A549 (cell line): ENCODE results near the gene DHX38.

Source experiments
- CHD2 ChIP-seq: fragments of 150-350 bp; IDR thresholded peaks from 2 replicates; pipeline ENCODE4 v1.6.1; 2014; ENCODE audit warnings: low read length; ENCODE audit not compliant: partially characterized antibody
- HOXA7 ChIP-seq: fragments of 250-450 bp; sonication (Bioruptor Pico); IDR thresholded peaks from 2 replicates; pipeline ENCODE4 v1.5.0; 2020; ENCODE audit warnings: mild to moderate bottlenecking, moderate library complexity
- MAZ ChIP-seq: fragments of 150-350 bp; IDR thresholded peaks from 2 replicates; pipeline ENCODE4 v1.6.1; 2014; ENCODE audit warnings: antibody characterized with exemption, low read depth, low read length, borderline replicate concordance
- NR3C1 ChIP-seq: fragments of >200 bp; sonication (Bioruptor Twin); formaldehyde crosslinking; IDR thresholded peaks from 3 replicates; pipeline ENCODE4 v1.6.1; 2017
- POLR2A ChIP-seq: IDR thresholded peaks from 2 replicates; pipeline ENCODE4 v1.6.1; 2012; ENCODE audit warnings: mild to moderate bottlenecking, low read length
- POLR2AphosphoS2 ChIP-seq: conservative IDR thresholded peaks from 2 replicates; pipeline ENCODE4 v1.6.1; 2012; ENCODE audit warnings: low read length, improper control_type of control experiment, inconsistent platforms
- TP53 ChIP-seq: fragments of 250-450 bp; sonication (Bioruptor Pico); IDR thresholded peaks from 2 replicates; pipeline ENCODE4 v1.5.0; 2021; ENCODE audit warnings: mild to moderate bottlenecking, moderate library complexity
- TF ChIP-seq, protein P1 (sequence below): IDR thresholded peaks from 2 replicates; pipeline ENCODE4 v1.6.1; 2012
- TF ChIP-seq, protein P2 (sequence below): fragments of 450-650 bp; IDR thresholded peaks from 2 replicates; pipeline ENCODE4 v1.6.1; 2014; ENCODE audit warnings: antibody characterized with exemption
- TF ChIP-seq, protein P3 (sequence below): fragments of >200 bp; sonication (Bioruptor Twin); formaldehyde crosslinking; IDR thresholded peaks from 3 replicates; pipeline ENCODE4 v1.5.1; 2016
- TF ChIP-seq, protein P4 (sequence below): fragments of 150-350 bp; IDR thresholded peaks from 2 replicates; pipeline ENCODE4 v1.6.1; 2014; ENCODE audit warnings: low read depth, mild to moderate bottlenecking, low read length
- TF ChIP-seq, protein P5 (sequence below): fragments of 250-450 bp; sonication (Bioruptor Pico); IDR thresholded peaks from 2 replicates; pipeline ENCODE4 v1.5.0; 2021; ENCODE audit warnings: mild to moderate bottlenecking, moderate library complexity, borderline replicate concordance

DNA sequence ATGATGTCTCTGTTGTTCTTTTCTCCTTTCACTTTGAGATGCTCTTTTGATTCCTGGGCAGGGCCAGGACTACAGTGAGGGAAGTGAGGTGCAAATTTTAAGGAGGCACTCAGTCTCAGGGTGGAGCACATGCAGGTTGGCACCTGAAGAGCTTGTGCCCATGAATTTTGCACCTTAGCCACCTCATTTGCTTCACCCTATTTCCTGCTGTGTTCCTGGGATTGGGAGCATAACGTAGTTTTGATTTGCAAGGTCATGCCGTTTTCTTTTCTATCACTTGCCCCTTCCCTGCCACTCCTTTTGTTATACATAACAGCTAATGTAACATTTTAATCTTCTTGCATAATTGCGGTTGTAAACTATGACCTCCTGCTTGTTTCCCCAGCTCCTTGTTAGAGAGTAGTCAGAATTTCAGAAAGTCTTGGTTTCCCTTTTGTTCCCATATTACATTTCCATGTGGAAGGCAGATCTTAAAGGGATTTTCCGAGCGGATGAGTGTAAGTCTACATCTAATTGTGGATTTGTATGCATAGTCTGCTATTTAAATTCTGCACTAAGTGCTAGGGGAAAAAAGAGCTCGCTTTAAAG lies 68.6 kb downstream of the DHX38 start:
- TF ChIP-seq TP53 (CRISPR knock-in tag) (no peak), HOXA7 (CRISPR knock-in tag) (no peak), POLR2A (no peak), POLR2AphosphoS2 (no peak), NR3C1 (no peak), CHD2 (no peak), MAZ (no peak)
- TF ChIP-seq, protein P1, sequence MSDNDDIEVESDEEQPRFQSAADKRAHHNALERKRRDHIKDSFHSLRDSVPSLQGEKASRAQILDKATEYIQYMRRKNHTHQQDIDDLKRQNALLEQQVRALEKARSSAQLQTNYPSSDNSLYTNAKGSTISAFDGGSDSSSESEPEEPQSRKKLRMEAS, result no peak
- TF ChIP-seq, protein P2, sequence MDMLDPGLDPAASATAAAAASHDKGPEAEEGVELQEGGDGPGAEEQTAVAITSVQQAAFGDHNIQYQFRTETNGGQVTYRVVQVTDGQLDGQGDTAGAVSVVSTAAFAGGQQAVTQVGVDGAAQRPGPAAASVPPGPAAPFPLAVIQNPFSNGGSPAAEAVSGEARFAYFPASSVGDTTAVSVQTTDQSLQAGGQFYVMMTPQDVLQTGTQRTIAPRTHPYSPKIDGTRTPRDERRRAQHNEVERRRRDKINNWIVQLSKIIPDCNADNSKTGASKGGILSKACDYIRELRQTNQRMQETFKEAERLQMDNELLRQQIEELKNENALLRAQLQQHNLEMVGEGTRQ, result no peak
- TF ChIP-seq, protein P3, sequence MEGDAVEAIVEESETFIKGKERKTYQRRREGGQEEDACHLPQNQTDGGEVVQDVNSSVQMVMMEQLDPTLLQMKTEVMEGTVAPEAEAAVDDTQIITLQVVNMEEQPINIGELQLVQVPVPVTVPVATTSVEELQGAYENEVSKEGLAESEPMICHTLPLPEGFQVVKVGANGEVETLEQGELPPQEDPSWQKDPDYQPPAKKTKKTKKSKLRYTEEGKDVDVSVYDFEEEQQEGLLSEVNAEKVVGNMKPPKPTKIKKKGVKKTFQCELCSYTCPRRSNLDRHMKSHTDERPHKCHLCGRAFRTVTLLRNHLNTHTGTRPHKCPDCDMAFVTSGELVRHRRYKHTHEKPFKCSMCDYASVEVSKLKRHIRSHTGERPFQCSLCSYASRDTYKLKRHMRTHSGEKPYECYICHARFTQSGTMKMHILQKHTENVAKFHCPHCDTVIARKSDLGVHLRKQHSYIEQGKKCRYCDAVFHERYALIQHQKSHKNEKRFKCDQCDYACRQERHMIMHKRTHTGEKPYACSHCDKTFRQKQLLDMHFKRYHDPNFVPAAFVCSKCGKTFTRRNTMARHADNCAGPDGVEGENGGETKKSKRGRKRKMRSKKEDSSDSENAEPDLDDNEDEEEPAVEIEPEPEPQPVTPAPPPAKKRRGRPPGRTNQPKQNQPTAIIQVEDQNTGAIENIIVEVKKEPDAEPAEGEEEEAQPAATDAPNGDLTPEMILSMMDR, result no peak
- TF ChIP-seq, protein P4, sequence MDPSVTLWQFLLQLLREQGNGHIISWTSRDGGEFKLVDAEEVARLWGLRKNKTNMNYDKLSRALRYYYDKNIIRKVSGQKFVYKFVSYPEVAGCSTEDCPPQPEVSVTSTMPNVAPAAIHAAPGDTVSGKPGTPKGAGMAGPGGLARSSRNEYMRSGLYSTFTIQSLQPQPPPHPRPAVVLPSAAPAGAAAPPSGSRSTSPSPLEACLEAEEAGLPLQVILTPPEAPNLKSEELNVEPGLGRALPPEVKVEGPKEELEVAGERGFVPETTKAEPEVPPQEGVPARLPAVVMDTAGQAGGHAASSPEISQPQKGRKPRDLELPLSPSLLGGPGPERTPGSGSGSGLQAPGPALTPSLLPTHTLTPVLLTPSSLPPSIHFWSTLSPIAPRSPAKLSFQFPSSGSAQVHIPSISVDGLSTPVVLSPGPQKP, result no peak
- TF ChIP-seq, protein P5, sequence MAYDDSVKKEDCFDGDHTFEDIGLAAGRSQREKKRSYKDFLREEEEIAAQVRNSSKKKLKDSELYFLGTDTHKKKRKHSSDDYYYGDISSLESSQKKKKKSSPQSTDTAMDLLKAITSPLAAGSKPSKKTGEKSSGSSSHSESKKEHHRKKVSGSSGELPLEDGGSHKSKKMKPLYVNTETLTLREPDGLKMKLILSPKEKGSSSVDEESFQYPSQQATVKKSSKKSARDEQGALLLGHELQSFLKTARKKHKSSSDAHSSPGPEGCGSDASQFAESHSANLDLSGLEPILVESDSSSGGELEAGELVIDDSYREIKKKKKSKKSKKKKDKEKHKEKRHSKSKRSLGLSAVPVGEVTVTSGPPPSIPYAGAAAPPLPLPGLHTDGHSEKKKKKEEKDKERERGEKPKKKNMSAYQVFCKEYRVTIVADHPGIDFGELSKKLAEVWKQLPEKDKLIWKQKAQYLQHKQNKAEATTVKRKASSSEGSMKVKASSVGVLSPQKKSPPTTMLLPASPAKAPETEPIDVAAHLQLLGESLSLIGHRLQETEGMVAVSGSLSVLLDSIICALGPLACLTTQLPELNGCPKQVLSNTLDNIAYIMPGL (CRISPR knock-in tag), result no peak
